NCI-H2171 (cell line): ENCODE measurements around the gene ATP10A.
"Not testable (repeated sequence)": the region's sequence is repeated elsewhere in the genome, so short reads cannot be mapped to it uniquely, and the experiment has no call there.

Source experiments
- DNase-seq: peaks from one replicate; lab custom pipeline; 2025; lab: John Stamatoyannopoulos, UW

ATP10A gene

DNA sequence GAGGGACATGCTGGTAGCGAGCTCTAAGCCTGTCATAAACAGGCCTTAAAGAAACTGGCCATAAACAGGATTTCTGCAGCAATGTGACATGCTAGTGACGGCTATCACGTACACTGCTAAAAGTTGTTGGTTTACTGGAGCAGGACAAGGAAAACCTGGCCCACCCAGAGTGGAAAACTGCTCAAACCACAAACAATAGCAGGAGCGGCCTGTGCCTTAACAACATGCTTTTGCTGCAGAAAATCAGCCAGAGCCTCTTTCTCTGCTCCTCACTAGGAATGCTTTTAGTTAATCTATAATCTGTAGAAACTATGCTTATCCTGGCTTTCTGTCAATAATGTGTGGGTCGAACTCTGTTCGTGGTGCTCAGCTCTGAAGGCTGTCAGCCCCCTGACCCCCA lies 221.4 kb downstream of the ATP10A start:
- no peak for DNase-seq

DNA sequence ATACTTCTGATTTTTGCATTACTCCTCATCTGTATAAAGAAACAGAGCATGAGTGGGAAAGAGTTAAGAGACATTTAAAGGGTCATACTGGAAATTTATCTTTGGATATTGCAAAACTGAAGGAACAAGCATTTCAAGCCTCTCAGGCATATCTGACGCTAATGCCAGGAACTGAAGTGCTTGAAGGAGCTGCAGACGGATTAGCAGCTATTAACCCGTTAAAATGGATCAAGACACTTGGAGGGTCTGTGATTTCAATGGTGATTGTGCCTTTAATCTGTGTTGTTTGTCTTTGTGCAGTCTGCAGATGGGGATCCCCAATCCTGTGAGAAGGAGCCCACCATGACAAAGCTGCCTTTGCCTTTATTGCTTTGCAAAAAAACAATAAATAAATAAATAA lies 221.8 kb downstream of the ATP10A start:
- no peak for DNase-seq

DNA sequence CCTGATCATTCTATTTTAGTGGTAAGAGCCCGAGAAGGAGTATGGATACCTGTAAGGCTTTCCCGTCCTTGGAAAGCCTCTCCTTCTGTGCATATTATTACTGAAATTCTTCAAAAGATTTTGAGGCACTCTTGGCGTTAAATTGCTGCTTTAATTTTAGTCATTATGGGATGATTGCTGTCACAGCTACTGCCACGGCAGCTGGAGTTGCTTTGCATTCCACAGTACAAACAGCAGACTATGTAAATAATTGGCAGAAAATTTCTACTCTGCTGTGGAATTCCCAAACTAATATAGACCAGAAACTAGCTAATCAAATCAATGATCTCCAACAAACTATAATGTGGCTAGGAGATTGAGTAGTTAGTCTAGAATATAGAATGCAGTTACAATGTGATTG lies 222.2 kb downstream of the ATP10A start:
- DNase-seq, result not testable (repeated sequence)

DNA sequence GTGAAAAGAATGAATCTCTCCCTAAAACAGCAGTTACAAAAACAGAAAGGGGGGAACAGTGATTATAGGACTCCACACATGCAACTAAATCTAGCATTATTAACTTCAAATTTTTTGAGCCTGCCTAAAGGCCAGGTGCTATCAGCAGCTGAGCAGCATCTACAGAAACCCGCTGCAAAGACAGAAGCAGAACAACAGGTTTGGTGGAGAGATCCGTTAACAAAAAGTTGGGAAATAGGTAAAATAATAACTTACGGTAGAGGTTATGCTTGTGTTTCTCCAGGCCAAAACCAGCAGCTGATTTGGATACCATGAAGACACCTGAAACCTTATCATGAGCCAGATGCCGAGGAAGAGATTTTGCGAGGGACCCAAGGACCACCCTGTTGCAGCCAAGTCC lies 222.7 kb downstream of the ATP10A start:
- DNase-seq, result no peak

DNA sequence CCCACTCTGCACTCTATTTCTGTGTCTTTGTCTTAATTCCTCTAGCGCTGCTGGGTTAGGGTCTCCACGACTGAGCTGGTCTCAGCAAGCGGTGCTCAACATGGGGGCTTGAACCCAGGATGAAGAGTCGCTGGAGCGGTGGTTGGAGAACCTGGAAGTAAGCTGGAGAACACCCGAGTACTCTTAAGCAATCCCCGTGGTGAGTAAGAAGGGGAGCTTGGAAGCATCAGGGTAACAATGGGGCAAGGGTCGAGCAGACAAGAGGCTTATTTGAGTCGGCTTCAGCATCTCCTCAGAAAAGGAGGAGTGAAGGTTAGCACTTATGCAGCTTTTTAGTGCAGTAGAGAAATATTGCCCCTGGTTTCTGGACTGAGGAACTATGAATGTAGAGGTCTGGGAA lies 226.6 kb downstream of the ATP10A start:
- DNase-seq, result not testable (repeated sequence)

DNA sequence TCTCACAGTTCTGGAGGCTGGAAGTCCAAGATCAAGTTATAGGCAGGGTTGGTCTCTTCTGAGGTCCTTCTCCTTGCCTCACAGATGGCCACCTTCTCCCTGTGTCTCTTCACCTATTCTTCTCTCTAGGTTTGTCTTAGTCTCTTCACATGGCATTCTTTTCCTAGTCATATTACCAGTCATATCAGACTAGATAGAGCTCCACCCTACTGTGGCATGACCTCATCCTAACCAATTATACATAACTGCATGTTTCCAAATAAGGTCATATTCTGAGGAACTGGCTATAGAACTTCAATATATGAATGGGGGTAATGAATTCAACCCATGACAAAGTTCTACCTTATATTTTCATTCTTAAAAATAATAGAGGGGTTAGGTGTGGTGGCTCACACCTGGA lies 227.9 kb downstream of the ATP10A start:
- DNase-seq, result no peak

DNA sequence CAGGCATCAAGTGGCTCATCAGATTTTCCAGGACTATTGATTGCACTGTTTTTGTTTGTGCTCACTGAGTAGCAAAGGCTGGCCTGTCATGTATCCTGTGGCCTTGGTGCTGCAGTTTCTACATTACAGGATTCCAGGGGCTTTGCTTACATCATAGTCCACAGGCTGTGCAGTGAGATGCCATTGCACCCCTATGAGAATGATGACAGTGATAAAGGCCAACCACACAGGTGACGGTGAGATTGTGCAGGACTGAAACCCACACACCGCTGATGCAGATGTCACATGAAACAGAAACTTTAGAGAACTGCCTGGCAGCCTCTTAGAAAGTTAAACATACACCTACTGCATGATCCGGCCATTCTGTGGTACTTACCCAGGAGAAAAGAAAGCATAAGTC lies 229.3 kb downstream of the ATP10A start:
- no peak for DNase-seq

DNA sequence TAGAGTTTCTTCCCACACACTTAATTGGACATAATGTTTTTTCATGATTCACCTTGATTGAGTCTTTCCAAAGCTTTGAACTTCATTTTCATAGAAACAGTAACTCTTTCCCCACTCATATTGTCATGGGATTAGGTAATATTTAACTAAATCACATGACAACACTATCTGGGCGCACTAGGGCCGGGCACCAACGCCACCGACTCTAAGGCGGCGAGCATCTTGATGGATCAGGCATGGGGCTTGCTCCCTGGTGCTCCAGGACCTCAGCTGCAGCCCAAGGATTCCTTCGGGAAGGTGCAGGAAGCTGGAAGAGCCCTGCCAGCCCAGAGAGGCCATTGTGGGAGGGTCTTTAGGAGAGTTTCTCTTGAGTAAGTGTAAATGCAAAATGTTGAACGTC lies 231.2 kb downstream of the ATP10A start:
- DNase-seq, result no peak
